ENCODE measurements around the gene RALGPS1.

Gene RALGPS1

GRCh38 chr9:127107929-127108876, 193.6 kb downstream of the RALGPS1 start:
- TF ChIP-seq, protein P1, sequence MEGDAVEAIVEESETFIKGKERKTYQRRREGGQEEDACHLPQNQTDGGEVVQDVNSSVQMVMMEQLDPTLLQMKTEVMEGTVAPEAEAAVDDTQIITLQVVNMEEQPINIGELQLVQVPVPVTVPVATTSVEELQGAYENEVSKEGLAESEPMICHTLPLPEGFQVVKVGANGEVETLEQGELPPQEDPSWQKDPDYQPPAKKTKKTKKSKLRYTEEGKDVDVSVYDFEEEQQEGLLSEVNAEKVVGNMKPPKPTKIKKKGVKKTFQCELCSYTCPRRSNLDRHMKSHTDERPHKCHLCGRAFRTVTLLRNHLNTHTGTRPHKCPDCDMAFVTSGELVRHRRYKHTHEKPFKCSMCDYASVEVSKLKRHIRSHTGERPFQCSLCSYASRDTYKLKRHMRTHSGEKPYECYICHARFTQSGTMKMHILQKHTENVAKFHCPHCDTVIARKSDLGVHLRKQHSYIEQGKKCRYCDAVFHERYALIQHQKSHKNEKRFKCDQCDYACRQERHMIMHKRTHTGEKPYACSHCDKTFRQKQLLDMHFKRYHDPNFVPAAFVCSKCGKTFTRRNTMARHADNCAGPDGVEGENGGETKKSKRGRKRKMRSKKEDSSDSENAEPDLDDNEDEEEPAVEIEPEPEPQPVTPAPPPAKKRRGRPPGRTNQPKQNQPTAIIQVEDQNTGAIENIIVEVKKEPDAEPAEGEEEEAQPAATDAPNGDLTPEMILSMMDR (conservative IDR thresholded peaks at IDR 0.05): no peak
- peak overlapping the region; percentile 83 for H3K27ac ChIP-seq

- TF ChIP-seq, protein P1 (conservative IDR thresholded peaks at IDR 0.05): no peak
Observed at GRCh38 chr9:127109212-127109711, 194.7 kb downstream of the RALGPS1 start.

DNA sequence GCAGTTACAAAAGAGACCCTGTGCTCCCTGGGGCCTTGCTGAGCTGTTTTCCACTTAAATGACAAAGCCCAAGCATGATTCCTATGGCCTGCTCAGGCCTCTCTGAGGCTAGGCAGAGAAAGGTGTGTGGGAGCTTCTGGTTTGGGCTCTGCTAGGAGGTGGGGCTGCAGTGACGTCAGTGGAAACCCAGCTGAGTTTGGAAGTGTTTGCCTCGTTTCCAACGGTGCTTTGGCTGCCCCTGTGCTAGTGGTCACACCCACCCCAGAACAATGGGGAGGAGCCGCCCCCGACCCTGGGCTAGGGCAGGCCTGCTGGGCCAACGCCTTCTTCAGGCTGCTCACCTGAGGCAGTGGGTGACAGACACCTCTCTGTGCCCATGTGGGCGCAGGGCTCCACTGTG, 197.5 kb downstream of the RALGPS1 start:
- H3K27ac ChIP-seq: peak overlapping the region; percentile 83; the same call in 1 of the 2 replicates

More at GRCh38 chr9:127109212-127109711, 194.7 kb downstream of the RALGPS1 start:
- peak overlapping the region; percentile 83 for H3K27ac ChIP-seq

DNA sequence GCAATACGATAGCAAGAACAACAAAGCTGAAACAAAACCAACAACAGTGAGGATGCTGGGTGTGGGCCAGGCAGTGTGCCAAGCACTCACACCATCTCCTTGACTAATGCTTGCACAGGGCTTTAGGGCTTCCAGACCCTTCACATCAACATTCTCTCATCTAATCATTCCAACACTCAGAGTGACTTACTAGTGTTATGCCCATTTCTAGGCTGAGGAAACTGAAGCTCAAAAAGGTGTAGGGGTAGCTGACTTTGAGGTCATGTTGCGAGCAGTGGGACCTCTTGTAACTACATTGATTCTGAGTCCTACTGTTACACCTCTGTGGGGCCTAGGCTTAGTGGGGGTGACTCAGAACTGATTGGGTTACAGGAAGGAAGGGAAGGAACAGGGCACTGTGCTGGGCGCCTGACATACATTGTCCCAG, 198.2 kb downstream of the RALGPS1 start:
- TF ChIP-seq, protein P1 (conservative IDR thresholded peaks at IDR 0.05): no peak
- peak overlapping the region; percentile 83; the same call in 1 of the 2 replicates for H3K27ac ChIP-seq

More for the DNA sequence above, 197.5 kb downstream of the RALGPS1 start:
- TF ChIP-seq, protein P1 (conservative IDR thresholded peaks at IDR 0.05): no peak

DNA sequence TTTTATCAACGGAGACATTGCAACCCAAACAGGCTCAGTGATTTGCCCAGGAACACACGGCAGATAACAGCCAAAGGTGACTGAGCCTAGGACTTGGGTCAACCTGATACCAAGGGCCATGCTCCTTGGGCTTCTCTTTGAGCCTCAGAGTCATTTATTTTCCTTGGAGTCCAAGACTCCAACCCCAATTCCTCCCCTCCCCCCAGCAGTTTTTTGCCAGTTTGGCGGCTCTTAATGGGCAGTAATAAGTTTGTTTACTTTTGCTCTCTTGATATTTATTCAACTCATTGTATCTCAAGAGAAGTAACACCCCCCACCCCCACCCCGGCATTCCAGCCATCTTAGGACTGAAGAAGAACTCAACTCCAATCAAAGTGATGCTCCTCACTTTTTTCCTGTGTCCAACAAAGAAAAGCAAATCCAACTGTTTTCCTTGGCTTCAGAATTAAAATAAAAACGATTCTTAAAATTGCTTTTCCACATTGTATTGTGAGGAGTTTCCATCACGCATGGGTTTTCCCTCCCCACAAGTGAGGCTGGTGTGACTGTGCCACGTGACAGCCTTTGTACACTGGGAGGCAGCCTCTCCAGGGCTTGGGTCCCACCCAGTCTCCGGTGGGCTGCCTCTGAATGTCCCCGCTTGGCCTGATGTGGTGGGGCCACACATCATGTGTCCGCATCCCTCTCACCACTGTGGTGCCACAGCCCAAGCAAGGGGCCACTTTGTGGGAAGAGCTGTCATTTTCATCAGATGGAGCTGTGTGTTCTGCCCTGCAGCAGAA, 198.8 kb downstream of the RALGPS1 start:
- peak overlapping the region; percentile 83; the same call in 1 of the 2 replicates for H3K27ac ChIP-seq

GRCh38 chr9:127114606-127115005, 200.0 kb downstream of the RALGPS1 start:
- TF ChIP-seq, protein P1 (conservative IDR thresholded peaks at IDR 0.05): no peak
- no peak overlapping the region for H3K27ac ChIP-seq

More for the DNA sequence above, 198.8 kb downstream of the RALGPS1 start:
- TF ChIP-seq, protein P1 (conservative IDR thresholded peaks at IDR 0.05): no peak

Measured in VCaP (cell line).